GM23338 (cell line): ENCODE results near the gene TMEM94.
A peak's percentile ranks its signal among the peaks of the same experiment; 100 is the strongest.

Experiments
- CREB1 ChIP-seq: fragments of 250-450 bp; sonication (Bioruptor Pico); IDR thresholded peaks from 2 replicates; pipeline ENCODE4 v1.5.0; 2020; ENCODE audit warnings: low read depth, mild to moderate bottlenecking, moderate library complexity
- CTCF ChIP-seq, 2 experiments: fragments of 200-600 bp in 1 of 2; sonication (generic) in 1 of 2; conservative IDR thresholded peaks; 2 replicates each; pipeline versions ENCODE4 v1.5.1 to v1.6.1; 2016 to 2017; ENCODE audit warnings: antibody characterized with exemption in 2 of 2, low read depth in 2 of 2, mild to moderate bottlenecking in 2 of 2, moderate library complexity in 1 of 2
- EZH2 ChIP-seq: fragments of 200-600 bp; sonication (generic); IDR thresholded peaks from one replicate; pipeline ENCODE4 v1.8.0; 2017; ENCODE audit warnings: antibody characterized with exemption, mild to moderate bottlenecking, low read depth; ENCODE audit not compliant: unreplicated experiment
- EZH2phosphoT487 ChIP-seq: fragments of 200-600 bp; sonication (generic); IDR thresholded peaks from one replicate; pipeline ENCODE4 v1.8.1; 2018; ENCODE audit warnings: antibody characterized with exemption; ENCODE audit not compliant: unreplicated experiment
- JUNB ChIP-seq: IDR thresholded peaks from one replicate; pipeline ENCODE4 v1.6.1; 2016; ENCODE audit warnings: antibody characterized with exemption; ENCODE audit not compliant: unreplicated experiment
- NANOG ChIP-seq: IDR thresholded peaks from 2 replicates; pipeline ENCODE4 v1.6.1; 2016; ENCODE audit warnings: antibody characterized with exemption, borderline replicate concordance
- POLR2AphosphoS5 ChIP-seq: IDR thresholded peaks from 2 replicates; pipeline ENCODE4 v1.6.1; 2016; ENCODE audit warnings: antibody characterized with exemption, low read depth
- REST ChIP-seq: IDR thresholded peaks from one replicate; pipeline ENCODE4 v1.6.1; 2018; ENCODE audit warnings: antibody characterized with exemption; ENCODE audit not compliant: unreplicated experiment
- STAT1 ChIP-seq: IDR thresholded peaks from one replicate; pipeline ENCODE4 v1.6.1; 2016; ENCODE audit warnings: antibody characterized with exemption; ENCODE audit not compliant: unreplicated experiment
- ZNF331 ChIP-seq: fragments of 250-450 bp; sonication (Bioruptor Pico); IDR thresholded peaks from 2 replicates; pipeline ENCODE4 v1.5.0; 2020; ENCODE audit warnings: low read depth, mild to moderate bottlenecking, moderate library complexity

GRCh38 chr17:75517297-75517865 is 60.9 kb downstream of the TMEM94 start:
- TF ChIP-seq CTCF (conservative IDR thresholded peaks at IDR 0.05; ENCODE audit: low read depth in 2 of 2) (0 out of 4 replicates have a peak, but pooled peaks of 1 of the 2 experiments have one; percentile 21), EZH2 (no peak), POLR2AphosphoS5 (no peak), JUNB (no peak), ZNF331 (no peak), CREB1 (no peak), NANOG (no peak), REST (no peak), EZH2phosphoT487 (no peak), STAT1 (no peak)
